Endothelial cell of umbilical vein (primary cell): Measurements from ENCODE around the gene GRAPL.
"Not testable (repeated sequence)": the region's sequence is repeated elsewhere in the genome, so short reads cannot be mapped to it uniquely, and the experiment has no call there.

Experiments
- CTCF ChIP-seq, 2 donors: IDR thresholded peaks; 1 replicate in 1 of 2; 2 replicates in 1 of 2; pipeline ENCODE4 v1.5.1; 2011; ENCODE audit warnings: low read length in 2 of 2, mild to moderate bottlenecking in 2 of 2, moderate library complexity in 2 of 2, control low read depth in 1 of 2, inconsistent platforms in 1 of 2, low read depth in 1 of 2; ENCODE audit not compliant: insufficient read depth in 1 of 2; ENCODE audit errors: extremely low read depth in 1 of 2
- EZH2 ChIP-seq: IDR thresholded peaks from 2 replicates; pipeline ENCODE4 v1.6.1; 2012; ENCODE audit warnings: borderline replicate concordance, low read depth, mild to moderate bottlenecking, moderate library complexity, low read length, inconsistent platforms; ENCODE audit not compliant: severe bottlenecking
- POLR2A ChIP-seq: IDR thresholded peaks from 2 replicates; pipeline ENCODE4 v1.6.1; 2012; ENCODE audit warnings: low read depth, mild to moderate bottlenecking, control low read depth, low read length

- not testable (repeated sequence) for TF ChIP-seq POLR2A; CTCF (IDR thresholded peaks at IDR 0.05; ENCODE audit: extremely low read depth in 1 of 2, insufficient read depth in 1 of 2, low read depth in 1 of 2, low read length in 2 of 2); EZH2
Observed at GRCh38 chr17:19189781-19190405, 62.5 kb downstream of the GRAPL start.
